Retinal pigment epithelial cell (primary cell): ENCODE data around the gene ZNF169.
"Not testable (repeated sequence)": the region's sequence is repeated elsewhere in the genome, so short reads cannot be mapped to it uniquely, and the experiment has no call there.

Experiments used
- DNase-seq: peaks from one replicate; pipeline ENCODE4 v3.0.0-alpha.2; 2010; ENCODE audit warnings: low read depth
- H3K4me3 ChIP-seq: 2 replicates; pipeline ENCODE4 v1.5.1; 2011; ENCODE audit warnings: mild to moderate bottlenecking, low read length, control low read depth, moderate library complexity

ZNF169 gene

GRCh38 chr9:94323153-94323798, 64.2 kb downstream of the ZNF169 start:
- DNase-seq, H3K4me3 ChIP-seq: not testable (repeated sequence)

GRCh38 chr9:94325583-94325982, 66.5 kb downstream of the ZNF169 start:
- not testable (repeated sequence) for DNase-seq

DNA sequence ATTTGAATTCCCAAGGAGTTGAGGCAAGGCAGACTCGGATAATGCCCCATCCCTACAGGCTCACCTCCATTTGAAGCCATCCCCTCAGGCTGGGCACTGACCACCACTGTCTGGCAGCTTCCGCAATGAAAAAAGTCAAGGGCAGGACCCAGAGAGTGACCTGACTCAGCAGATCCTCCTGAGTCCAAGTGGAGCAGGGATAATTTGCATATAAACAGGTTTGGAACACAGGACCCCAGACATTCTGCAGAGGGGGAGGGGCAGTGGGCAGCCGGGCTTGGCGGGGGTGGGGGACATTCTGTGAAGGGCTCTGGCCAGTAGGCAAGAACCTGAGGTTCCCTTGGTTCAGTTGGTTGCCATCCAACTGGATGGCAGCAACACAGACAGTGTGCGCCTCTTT, 69.4 kb downstream of the ZNF169 start, which contains the start of gene NUTM2F:
Gene NUTM2F, minus strand, starts transcription at position 101 of the 400 bp plus-strand sequence. Its CDS starts 21 bp downstream, at position 80.
- not testable (repeated sequence) for DNase-seq, H3K4me3 ChIP-seq

More at GRCh38 chr9:94325583-94325982, 66.5 kb downstream of the ZNF169 start:
- not testable (repeated sequence) for H3K4me3 ChIP-seq

- not testable (repeated sequence) for DNase-seq, H3K4me3 ChIP-seq
Observed at GRCh38 chr9:94336445-94336844, 77.3 kb downstream of the ZNF169 start.

DNA sequence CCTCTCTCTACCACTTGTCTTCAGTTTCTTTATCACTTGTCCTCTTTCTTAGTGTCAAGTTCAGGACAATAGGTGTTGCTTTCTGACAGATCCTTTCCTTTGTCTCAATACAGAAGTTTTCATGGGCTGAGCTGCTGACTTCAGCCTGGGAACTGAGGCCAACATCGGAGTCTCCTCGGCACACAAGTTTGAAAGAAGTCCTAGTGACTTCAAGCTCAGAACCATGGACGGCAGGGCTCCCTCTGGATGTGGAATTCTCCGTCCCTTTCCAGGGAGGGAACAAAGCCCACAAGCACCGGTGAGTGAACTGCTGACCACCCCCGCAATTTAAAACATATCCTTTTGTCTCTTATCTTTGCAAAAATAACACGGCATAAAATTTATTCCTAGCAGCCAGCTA, 79.6 kb downstream of the ZNF169 start:
- DNase-seq, H3K4me3 ChIP-seq: not testable (repeated sequence)

GRCh38 chr9:94339657-94340056, 80.6 kb downstream of the ZNF169 start:
- H3K4me3 ChIP-seq: not testable (repeated sequence)

DNA sequence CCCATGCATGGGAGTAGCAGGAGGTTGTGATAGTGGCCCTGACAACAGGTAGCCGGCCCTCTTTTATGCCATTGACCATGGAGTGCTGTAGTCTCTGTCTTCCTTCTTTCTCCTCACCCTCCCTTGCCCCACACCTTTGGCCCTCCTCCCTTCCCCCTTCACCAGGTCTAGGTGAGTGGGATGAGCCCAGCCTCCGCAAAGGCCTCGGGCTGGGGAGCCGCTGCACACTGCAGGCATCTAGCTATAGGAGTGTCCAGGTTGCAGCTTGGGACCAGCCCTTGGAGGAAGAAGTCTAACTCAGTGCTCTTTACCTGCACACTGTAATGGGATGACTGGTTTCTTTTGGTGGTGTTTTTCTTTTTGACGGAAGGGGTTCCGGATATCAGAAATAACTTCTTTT, 81.7 kb downstream of the ZNF169 start:
- H3K4me3 ChIP-seq, DNase-seq: not testable (repeated sequence)

More at GRCh38 chr9:94339657-94340056, 80.6 kb downstream of the ZNF169 start:
- DNase-seq: not testable (repeated sequence)

DNA sequence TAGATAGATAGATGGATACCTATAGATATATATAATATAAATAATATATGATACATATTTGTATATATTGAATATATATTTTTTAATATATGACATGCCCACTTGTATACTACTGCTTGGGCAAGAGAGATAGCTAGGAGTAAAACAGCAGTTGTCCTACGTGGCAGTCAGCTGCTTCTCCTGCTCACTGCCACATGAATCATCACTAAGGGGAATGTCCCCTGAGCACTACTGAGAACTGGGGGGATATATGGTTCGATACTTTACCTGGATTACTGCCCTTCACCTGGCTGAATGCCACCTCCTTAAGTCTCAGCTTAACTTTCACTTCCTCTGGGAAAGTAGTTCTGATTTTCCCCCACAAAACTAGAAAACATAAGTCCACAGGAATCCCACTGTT, 82.6 kb downstream of the ZNF169 start:
- DNase-seq, H3K4me3 ChIP-seq: not testable (repeated sequence)

- H3K4me3 ChIP-seq: not testable (repeated sequence)
- peak; percentile 16 for DNase-seq
Observed at GRCh38 chr9:94347451-94347850, 88.4 kb downstream of the ZNF169 start.

DNA sequence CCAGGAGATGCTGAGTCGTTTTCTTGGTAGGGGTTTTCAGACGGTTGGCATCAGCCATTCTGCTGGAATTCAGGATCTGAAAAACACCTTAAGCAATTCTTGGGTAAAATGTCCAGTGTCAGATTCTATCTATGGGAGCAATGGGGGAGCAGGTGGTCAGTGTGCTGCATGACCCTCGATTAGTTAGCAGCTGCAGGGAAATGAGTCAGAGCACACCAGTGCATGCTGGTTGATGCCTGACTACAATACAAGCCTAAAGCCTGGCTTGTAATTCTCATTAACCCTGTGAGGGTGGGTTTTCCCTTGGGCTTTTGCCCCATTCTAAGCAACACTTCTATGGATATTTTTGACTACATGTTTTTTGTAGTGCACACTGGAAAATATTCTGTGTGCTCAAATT, 89.7 kb downstream of the ZNF169 start:
- not testable (repeated sequence) for H3K4me3 ChIP-seq, DNase-seq
